ENCODE measurements around the gene INPP5A.

INPP5A gene

DNA sequence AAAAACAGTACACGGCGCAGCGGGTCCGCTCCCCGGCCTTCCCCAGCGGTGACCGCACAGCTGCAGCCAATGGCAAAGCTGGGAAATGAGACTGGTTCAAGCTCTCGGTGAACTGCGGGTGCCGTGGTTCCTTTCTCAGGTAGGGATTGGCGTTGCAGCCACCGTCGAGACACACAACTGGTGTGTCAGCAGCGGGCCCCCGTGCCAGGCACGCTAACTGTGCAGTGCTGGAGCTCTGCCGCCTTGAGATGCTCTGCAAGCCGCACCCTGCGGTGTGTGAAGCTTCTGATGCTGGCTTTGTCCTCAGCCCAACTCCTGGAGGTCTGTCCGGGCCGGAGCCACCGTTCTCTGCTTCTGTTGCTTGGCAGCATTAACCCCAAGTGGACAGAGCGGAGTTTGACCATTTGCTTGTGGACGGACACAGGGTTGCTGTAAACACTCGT, 269.0 kb downstream of the INPP5A start:
- Histone ChIP-seq H3K27ac (replicated peaks; ENCODE audit: low read length) (no peak overlapping the region), H3K4me1 (ENCODE audit: control insufficient read depth in 2 of 2, insufficient read depth in 1 of 2, low read depth in 1 of 2, low read length in 2 of 2) (peaks cover 0 to 4% of the 10 kb centered on the region in 2 donors), H2AK5ac (ENCODE audit: low read depth, low read length) (peak overlapping the region; percentile 52), H2BK15ac (ENCODE audit: low read length) (no peak overlapping the region), H3K9me3 (replicated peaks in 1 of 2; ENCODE audit: control insufficient read depth in 2 of 2, insufficient read depth in 1 of 2, low read depth in 1 of 2, low read length in 2 of 2) (peaks cover 6% of the 10 kb centered on the region in 2 donors), H3K14ac (ENCODE audit: low read length) (no peak overlapping the region), H3K4ac (ENCODE audit: low read length) (no peak overlapping the region), H3K27me3 (ENCODE audit: control insufficient read depth in 3 of 3, insufficient read depth in 3 of 3, low read depth in 1 of 3, low read length in 3 of 3) (peaks cover 0 to 6% (median 0%) of the 10 kb centered on the region in 3 experiments), H4K91ac (ENCODE audit: low read depth, low read length, poor library complexity) (no peak overlapping the region), H3K36me3 (replicated peaks in 1 of 2; ENCODE audit: control insufficient read depth in 2 of 2, insufficient read depth in 2 of 2, low read length in 2 of 2) (no peaks in the 10 kb centered on the region), H2AFZ (ENCODE audit: low read length) (no peak overlapping the region), H3K79me1 (ENCODE audit: low read depth, low read length) (no peaks in the 10 kb centered on the region), H2BK12ac (ENCODE audit: low read length) (no peak overlapping the region), H3K23ac (ENCODE audit: low read depth, low read length, poor library complexity) (no peak overlapping the region), H2BK120ac (ENCODE audit: low read depth, low read length) (no peak overlapping the region), H3K4me2 (ENCODE audit: insufficient read depth, low read length, poor library complexity, severe bottlenecking) (no peak overlapping the region), H2BK5ac (ENCODE audit: low read length) (no peak overlapping the region), H3K18ac (ENCODE audit: low read length) (peak overlapping the region; percentile 5), H4K8ac (ENCODE audit: low read depth, low read length) (no peak overlapping the region), H3K9ac (ENCODE audit: low read depth, low read length, poor library complexity) (no peak overlapping the region), H3K4me3 (ENCODE audit: low read length in 2 of 2) (no peak overlapping the region)
- DNase-seq (ENCODE audit: low spot score), result no peak
- no CpG with 5 or more reads among the region's 25 CpGs for WGBS, 2 donors (ENCODE audit: extremely low coverage in 2 of 2, insufficient read length in 2 of 2, insufficient replicate concordance in 1 of 2)

DNA sequence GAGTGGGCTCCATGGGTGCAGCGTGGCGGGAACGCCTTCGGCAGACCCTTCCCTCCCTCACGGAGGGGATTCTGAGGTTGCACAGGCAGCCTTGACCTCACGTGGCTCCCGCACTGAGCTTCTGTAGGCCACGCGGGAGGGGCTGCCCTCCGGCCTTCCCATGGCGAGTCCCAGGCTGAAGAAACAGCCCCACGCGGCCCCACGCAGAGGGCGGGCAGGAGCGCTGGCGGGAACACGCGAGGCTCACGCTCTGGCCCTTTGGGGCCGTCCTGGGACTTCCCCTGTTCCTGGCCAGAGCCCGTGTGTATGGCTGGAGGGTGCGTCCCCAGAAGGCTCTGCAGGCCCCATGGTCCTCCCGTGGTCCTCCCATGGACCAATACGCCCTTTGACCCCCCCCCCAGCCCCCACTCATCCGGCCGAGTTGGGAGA, 270.0 kb downstream of the INPP5A start:
- H3K14ac ChIP-seq (ENCODE audit: low read length), result peak overlapping the region; percentile 31
- H3K4me1 ChIP-seq (ENCODE audit: control insufficient read depth in 2 of 2, insufficient read depth in 1 of 2, low read depth in 1 of 2, low read length in 2 of 2), result peaks cover 0 to 4% of the 10 kb centered on the region in 2 donors
- H3K27ac ChIP-seq (replicated peaks; ENCODE audit: low read length), result no peak overlapping the region
- H3K9me3 ChIP-seq (replicated peaks in 1 of 2; ENCODE audit: control insufficient read depth in 2 of 2, insufficient read depth in 1 of 2, low read depth in 1 of 2, low read length in 2 of 2), result no peaks in the 10 kb centered on the region
- H2BK5ac ChIP-seq (ENCODE audit: low read length), result no peak overlapping the region
- no peak overlapping the region for H2BK120ac ChIP-seq (ENCODE audit: low read depth, low read length)
- H3K9ac ChIP-seq (ENCODE audit: low read depth, low read length, poor library complexity), result no peak overlapping the region
- no peak overlapping the region for H4K91ac ChIP-seq (ENCODE audit: low read depth, low read length, poor library complexity)
- no peaks in the 10 kb centered on the region for H3K36me3 ChIP-seq (replicated peaks in 1 of 2; ENCODE audit: control insufficient read depth in 2 of 2, insufficient read depth in 2 of 2, low read length in 2 of 2)
- WGBS, 2 donors (ENCODE audit: extremely low coverage in 2 of 2, insufficient read length in 2 of 2, insufficient replicate concordance in 1 of 2), result no CpG with 5 or more reads among the region's 27 CpGs
- H4K8ac ChIP-seq (ENCODE audit: low read depth, low read length), result no peak overlapping the region
- H3K79me1 ChIP-seq (ENCODE audit: low read depth, low read length), result no peaks in the 10 kb centered on the region
- peaks cover 0 to 6% (median 0%) of the 10 kb centered on the region in 3 experiments for H3K27me3 ChIP-seq (ENCODE audit: control insufficient read depth in 3 of 3, insufficient read depth in 3 of 3, low read depth in 1 of 3, low read length in 3 of 3)
- peak overlapping the region; percentile 30 for H2BK12ac ChIP-seq (ENCODE audit: low read length)
- H3K23ac ChIP-seq (ENCODE audit: low read depth, low read length, poor library complexity), result no peak overlapping the region
- no peak overlapping the region for H3K18ac ChIP-seq (ENCODE audit: low read length)
- H2AFZ ChIP-seq (ENCODE audit: low read length), result no peak overlapping the region
- DNase-seq (ENCODE audit: low spot score), result no peak
- no peak overlapping the region for H2BK15ac ChIP-seq (ENCODE audit: low read length)
- H3K4me3 ChIP-seq (ENCODE audit: low read length in 2 of 2), result no peak overlapping the region
- H3K4me2 ChIP-seq (ENCODE audit: insufficient read depth, low read length, poor library complexity, severe bottlenecking), result no peak overlapping the region
- no peak overlapping the region for H3K4ac ChIP-seq (ENCODE audit: low read length)
- peak overlapping the region; percentile 53 for H2AK5ac ChIP-seq (ENCODE audit: low read depth, low read length)

DNA sequence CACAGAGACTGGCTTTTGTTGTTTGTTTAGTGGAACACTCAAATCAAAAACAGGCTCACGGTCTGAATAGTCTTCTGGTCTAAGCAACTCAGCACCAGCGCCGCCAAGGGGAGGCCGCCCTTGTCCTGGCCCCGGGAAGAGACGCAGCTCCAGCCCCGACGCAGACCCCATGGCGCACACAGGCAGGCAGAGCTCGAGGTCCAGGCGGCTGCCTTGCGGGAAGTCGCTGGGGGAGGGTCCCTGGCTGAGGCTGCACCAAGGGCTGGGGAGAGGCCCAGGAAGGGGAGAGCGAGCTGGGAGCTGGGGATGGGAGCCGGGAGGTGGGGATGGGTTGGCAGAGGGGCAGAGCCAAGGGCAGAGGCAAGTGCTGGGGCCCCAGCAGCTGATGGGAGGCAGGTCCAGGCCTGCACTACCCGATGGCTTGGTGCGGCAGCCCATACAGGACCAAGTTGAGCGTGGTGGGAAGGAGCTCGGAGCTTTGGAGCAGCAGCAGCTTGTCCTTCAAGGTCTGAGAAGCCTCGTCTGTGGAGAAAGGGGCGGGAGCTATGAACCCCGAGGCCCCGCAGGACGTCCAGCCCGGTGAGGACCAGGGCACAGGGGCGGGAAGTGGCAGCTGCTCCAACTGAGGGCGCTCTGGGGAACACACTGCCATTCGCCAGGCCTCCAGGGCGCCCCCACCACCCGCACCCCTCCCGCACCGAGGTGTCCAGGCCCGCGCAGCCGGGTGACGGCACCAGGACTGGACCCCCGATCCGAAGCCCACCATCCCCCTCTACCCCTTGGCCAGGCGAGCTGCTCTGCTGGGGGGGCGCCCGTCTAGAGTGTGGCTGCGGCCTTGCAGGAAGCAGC, 271.0 kb downstream of the INPP5A start:
- Histone ChIP-seq H3K4me2 (ENCODE audit: insufficient read depth, low read length, poor library complexity, severe bottlenecking) (no peak overlapping the region), H3K4me1 (ENCODE audit: control insufficient read depth in 2 of 2, insufficient read depth in 1 of 2, low read depth in 1 of 2, low read length in 2 of 2) (peaks cover 0 to 4% of the 10 kb centered on the region in 2 donors), H3K4ac (ENCODE audit: low read length) (no peak overlapping the region), H2BK12ac (ENCODE audit: low read length) (no peak overlapping the region), H3K14ac (ENCODE audit: low read length) (peak overlapping the region; percentile 56), H4K8ac (ENCODE audit: low read depth, low read length) (no peak overlapping the region), H2BK15ac (ENCODE audit: low read length) (peak overlapping the region; percentile 85), H3K18ac (ENCODE audit: low read length) (peak overlapping the region; percentile 80), H3K9ac (ENCODE audit: low read depth, low read length, poor library complexity) (peak overlapping the region; percentile 72), H4K91ac (ENCODE audit: low read depth, low read length, poor library complexity) (no peak overlapping the region), H3K9me3 (replicated peaks in 1 of 2; ENCODE audit: control insufficient read depth in 2 of 2, insufficient read depth in 1 of 2, low read depth in 1 of 2, low read length in 2 of 2) (no peaks in the 10 kb centered on the region), H3K23ac (ENCODE audit: low read depth, low read length, poor library complexity) (peak overlapping the region; percentile 43), H3K4me3 (ENCODE audit: low read length in 2 of 2) (peak overlapping the region in 1 of 2 donors; percentile 44), H3K27ac (replicated peaks; ENCODE audit: low read length) (no peak overlapping the region), H2BK120ac (ENCODE audit: low read depth, low read length) (no peak overlapping the region), H3K36me3 (replicated peaks in 1 of 2; ENCODE audit: control insufficient read depth in 2 of 2, insufficient read depth in 2 of 2, low read length in 2 of 2) (no peaks in the 10 kb centered on the region), H2AFZ (ENCODE audit: low read length) (peak overlapping the region; percentile 51), H2BK5ac (ENCODE audit: low read length) (peak overlapping the region; percentile 66), H2AK5ac (ENCODE audit: low read depth, low read length) (peak overlapping the region; percentile 63), H3K27me3 (ENCODE audit: control insufficient read depth in 3 of 3, insufficient read depth in 3 of 3, low read depth in 1 of 3, low read length in 3 of 3) (peaks cover 0 to 6% (median 0%) of the 10 kb centered on the region in 3 experiments), H3K79me1 (ENCODE audit: low read depth, low read length) (no peaks in the 10 kb centered on the region)
- WGBS, 2 donors (ENCODE audit: extremely low coverage in 2 of 2, insufficient read length in 2 of 2, insufficient replicate concordance in 1 of 2), result no CpG with 5 or more reads among the region's 42 CpGs
- DNase-seq (ENCODE audit: low spot score), result no peak

Measured in neuronal stem cell (in vitro differentiated cells).